ENCODE results near the gene ANAPC16. TPM values are rescaled to one million over a fixed set of nuclear protein-coding genes. Genes with fewer than 3 reads are reported as not detected.

The ANAPC16 gene
- total RNA-seq, 4 donors from 2014 or later, result 57.0 to 83.2 (median 69.3) TPM

DNA sequence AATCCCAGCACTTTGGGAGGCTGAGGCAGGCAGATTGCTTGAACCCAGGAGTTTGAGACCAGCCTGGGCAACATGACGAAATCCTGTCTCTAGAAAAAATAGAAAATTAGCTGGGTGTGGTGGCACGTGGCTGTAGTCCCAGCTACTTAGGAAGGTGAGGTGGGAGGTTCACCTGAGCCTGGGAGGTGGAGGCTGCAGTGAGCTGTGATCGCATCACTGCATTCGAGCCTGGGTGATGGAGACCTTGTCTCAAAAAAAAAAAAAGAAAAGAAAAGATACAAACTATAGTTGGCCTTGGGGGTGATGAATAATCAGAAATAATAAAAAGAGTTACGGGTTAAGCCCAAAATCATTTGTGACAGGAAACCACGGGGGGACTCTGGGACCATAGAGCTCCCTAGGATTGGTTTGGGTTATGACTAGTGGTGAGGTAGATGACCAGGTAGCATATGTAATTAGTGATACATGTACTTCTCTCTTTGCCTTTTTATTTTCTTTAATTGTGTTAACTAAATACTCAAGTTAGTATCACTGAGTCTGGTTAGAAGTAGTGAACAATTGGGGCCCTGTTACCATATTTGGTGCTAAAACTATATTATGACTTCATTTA is 10.7 kb downstream of the ANAPC16 start:
- no peaks in the 10 kb centered on the region for H3K9me3 ChIP-seq
- TF ChIP-seq EP300 (IDR thresholded peaks at IDR 0.05) (no peak), POLR2AphosphoS5 (IDR thresholded peaks at IDR 0.05) (no peak), POLR2A (IDR thresholded peaks at IDR 0.05) (no peak)
- TF ChIP-seq, protein P1, sequence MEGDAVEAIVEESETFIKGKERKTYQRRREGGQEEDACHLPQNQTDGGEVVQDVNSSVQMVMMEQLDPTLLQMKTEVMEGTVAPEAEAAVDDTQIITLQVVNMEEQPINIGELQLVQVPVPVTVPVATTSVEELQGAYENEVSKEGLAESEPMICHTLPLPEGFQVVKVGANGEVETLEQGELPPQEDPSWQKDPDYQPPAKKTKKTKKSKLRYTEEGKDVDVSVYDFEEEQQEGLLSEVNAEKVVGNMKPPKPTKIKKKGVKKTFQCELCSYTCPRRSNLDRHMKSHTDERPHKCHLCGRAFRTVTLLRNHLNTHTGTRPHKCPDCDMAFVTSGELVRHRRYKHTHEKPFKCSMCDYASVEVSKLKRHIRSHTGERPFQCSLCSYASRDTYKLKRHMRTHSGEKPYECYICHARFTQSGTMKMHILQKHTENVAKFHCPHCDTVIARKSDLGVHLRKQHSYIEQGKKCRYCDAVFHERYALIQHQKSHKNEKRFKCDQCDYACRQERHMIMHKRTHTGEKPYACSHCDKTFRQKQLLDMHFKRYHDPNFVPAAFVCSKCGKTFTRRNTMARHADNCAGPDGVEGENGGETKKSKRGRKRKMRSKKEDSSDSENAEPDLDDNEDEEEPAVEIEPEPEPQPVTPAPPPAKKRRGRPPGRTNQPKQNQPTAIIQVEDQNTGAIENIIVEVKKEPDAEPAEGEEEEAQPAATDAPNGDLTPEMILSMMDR (IDR thresholded peaks at IDR 0.05), result no peak
- H3K27me3 ChIP-seq, result no peaks in the 10 kb centered on the region
- 70% methylated on average over 6 of the region's 6 CpGs for WGBS
- peaks cover 41% of the 10 kb centered on the region for H3K36me3 ChIP-seq
- peak in 1 of 2 donors; percentile 21 for DNase-seq (ENCODE audit: low spot score in 2 of 2)
- no peak overlapping the region for H3K27ac ChIP-seq
- no peak overlapping the region for H3K4me3 ChIP-seq
- H3K4me1 ChIP-seq, result peaks cover 54% of the 10 kb centered on the region

DNA sequence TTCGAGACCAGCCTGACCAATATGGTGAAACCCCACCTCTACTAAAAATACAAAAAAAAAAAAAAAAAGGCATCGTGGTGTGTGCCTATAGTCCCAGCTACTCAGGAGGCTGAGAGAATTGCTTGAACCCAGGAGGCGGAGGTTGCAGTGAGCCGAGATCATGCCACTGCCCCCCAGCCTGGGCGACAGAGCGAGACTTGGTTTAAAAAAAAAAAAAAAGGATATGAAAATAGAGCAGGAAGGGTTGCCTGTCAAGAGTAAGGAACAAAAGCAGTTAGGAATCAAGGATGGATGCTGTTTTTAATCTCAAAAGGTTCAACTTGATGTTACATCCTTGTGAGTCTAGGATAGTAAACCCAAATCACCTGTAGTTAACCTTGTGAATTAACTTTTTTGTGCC is 12.0 kb downstream of the ANAPC16 start:
- WGBS, result 87% methylated on average over 6 of the region's 6 CpGs
- no peaks in the 10 kb centered on the region for H3K27me3 ChIP-seq
- H3K4me1 ChIP-seq, result peaks cover 49% of the 10 kb centered on the region
- H3K4me3 ChIP-seq, result no peak overlapping the region
- no peak overlapping the region for H3K27ac ChIP-seq
- TF ChIP-seq POLR2A (IDR thresholded peaks at IDR 0.05) (no peak), POLR2AphosphoS5 (IDR thresholded peaks at IDR 0.05) (no peak), EP300 (IDR thresholded peaks at IDR 0.05) (no peak)
- TF ChIP-seq, protein P1 (IDR thresholded peaks at IDR 0.05), result no peak
- H3K36me3 ChIP-seq, result peaks cover 42% of the 10 kb centered on the region
- H3K9me3 ChIP-seq, result no peaks in the 10 kb centered on the region
- no peak for DNase-seq (ENCODE audit: low spot score in 2 of 2)

DNA sequence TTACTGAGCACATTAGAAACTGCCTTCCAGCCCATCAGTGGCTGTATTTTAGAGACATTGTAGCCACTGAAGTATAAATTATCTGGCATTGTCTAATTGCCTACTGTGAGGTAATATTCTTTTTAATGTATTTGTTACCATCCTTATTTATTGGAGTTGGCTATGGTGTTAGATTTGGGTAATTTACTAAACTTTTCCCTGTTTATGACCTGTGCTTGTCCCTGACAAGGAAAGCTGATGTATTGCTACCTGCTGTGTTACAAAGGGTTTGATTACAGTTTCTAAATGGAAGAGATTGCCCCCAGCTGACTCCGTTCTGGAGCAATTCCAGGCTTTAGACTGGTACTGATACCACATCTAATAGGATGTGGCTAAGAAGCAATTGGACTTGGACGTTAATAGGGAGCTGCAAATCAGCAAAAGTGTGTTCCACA is 12.5 kb downstream of the ANAPC16 start:
- H3K27ac ChIP-seq, result peak overlapping the region; percentile 50
- TF ChIP-seq, protein P1 (IDR thresholded peaks at IDR 0.05), result no peak
- TF ChIP-seq EP300 (IDR thresholded peaks at IDR 0.05) (no peak), POLR2AphosphoS5 (IDR thresholded peaks at IDR 0.05) (no peak), POLR2A (IDR thresholded peaks at IDR 0.05) (no peak)
- H3K4me1 ChIP-seq, result peaks cover 44% of the 10 kb centered on the region
- no peaks in the 10 kb centered on the region for H3K27me3 ChIP-seq
- H3K9me3 ChIP-seq, result no peaks in the 10 kb centered on the region
- no peak overlapping the region for H3K4me3 ChIP-seq
- DNase-seq (ENCODE audit: low spot score in 2 of 2), result peak in 1 of 2 donors; percentile 3
- peaks cover 47% of the 10 kb centered on the region for H3K36me3 ChIP-seq
- WGBS, result 49% methylated on average over 2 of the region's 2 CpGs

DNA sequence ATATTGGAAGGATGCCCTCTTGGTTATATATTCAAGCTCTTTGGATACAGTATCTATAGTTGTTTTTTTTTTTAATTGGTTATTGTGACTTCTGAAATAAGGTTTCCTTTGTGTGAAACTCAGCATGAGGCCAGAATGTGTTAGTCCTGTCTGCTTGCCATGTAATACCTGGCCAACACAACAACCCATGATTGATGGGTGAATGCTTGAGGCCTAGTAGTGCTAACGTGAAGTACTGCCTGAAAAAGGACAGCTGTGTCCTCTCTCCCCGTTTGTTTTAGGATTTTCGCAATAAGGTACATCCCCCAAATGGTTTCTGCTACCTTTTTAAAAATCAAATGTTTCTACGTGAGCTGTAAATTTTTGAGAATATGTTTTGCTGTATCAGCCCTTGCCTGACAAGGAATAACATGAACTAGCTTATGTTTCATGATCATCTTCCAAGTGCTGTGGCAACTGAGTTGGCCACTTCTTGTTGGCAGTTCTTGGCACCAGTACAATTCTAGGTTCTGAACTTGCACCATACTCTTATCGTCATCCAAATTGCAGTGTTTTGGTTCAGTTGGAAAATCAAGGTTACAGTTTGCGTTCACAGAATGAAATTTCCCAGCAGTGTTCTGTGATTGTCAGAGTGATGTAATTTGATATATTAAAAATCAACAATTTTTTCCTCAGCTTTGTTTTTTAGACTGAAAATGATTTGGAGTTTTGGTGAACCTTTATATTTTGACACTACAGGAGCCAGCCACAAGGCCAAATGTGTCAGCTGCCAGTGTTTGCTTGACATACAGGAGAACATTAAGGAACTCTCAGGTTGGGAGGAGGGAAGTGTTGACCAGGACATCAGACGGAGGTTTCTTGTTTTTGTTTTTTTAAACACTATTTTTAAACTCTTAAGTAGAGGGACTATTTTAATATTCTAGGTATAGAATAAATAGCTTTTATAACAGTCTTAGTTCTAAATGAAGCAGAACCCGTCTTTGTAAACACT is 13.7 kb downstream of the ANAPC16 start:
- Histone ChIP-seq H3K4me1 (peaks cover 34% of the 10 kb centered on the region), H3K36me3 (peaks cover 56% of the 10 kb centered on the region), H3K4me3 (no peak overlapping the region), H3K27me3 (no peaks in the 10 kb centered on the region), H3K27ac (peak overlapping the region; percentile 60), H3K9me3 (no peaks in the 10 kb centered on the region)
- peak in 1 of 2 donors; percentile 32 for DNase-seq (ENCODE audit: low spot score in 2 of 2)
- WGBS, result 61% methylated on average over 8 of the region's 8 CpGs
- TF ChIP-seq POLR2A (IDR thresholded peaks at IDR 0.05) (no peak), POLR2AphosphoS5 (IDR thresholded peaks at IDR 0.05) (no peak), EP300 (IDR thresholded peaks at IDR 0.05) (no peak)
- TF ChIP-seq, protein P1 (IDR thresholded peaks at IDR 0.05), result no peak

DNA sequence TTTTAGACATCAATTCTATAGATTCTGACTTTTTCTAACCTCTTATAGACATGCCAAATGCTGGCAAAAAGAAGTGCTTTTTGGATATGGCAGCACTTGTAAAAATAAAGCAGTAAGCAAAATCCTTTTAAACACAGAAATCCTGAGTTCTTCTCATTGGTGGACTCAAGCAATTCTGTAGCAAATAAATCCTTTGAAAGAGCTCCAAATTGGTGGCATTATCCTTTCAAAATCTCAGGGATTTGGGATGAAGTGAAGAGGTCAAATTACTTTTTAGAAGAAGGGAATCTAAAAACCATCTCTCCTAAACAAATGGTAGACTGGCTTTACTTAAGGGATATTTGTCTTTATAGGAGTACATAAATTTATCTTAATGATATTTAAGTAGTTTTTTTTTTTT is 17.8 kb downstream of the ANAPC16 start:
- Histone ChIP-seq H3K4me3 (no peak overlapping the region), H3K4me1 (peaks cover 17% of the 10 kb centered on the region), H3K27me3 (no peaks in the 10 kb centered on the region), H3K9me3 (no peaks in the 10 kb centered on the region), H3K36me3 (peaks cover 63% of the 10 kb centered on the region), H3K27ac (no peak overlapping the region)
- TF ChIP-seq, protein P1 (IDR thresholded peaks at IDR 0.05), result no peak
- no peak for TF ChIP-seq EP300 (IDR thresholded peaks at IDR 0.05)
- no peak for TF ChIP-seq POLR2AphosphoS5 (IDR thresholded peaks at IDR 0.05)
- no peak for TF ChIP-seq POLR2A (IDR thresholded peaks at IDR 0.05)
- no peak for DNase-seq (ENCODE audit: low spot score in 2 of 2)
